Parathyroid adenoma (tissue), 2 donors: ENCODE results near the gene FAM83D.

Experiments
- H2AFZ ChIP-seq: fragments of 300-600 bp; sonication (generic); one replicate; pipeline ENCODE4 v1.7.0; 2017; ENCODE audit warnings: antibody characterized with exemption, mild to moderate bottlenecking
- H3K27ac ChIP-seq: fragments of 300-600 bp; sonication (generic); one replicate; pipeline ENCODE4 v1.7.0; 2017
- H3K27me3 ChIP-seq: fragments of 300-600 bp; sonication (generic); one replicate; pipeline ENCODE4 v1.7.0; 2017; ENCODE audit warnings: low read length; ENCODE audit not compliant: control insufficient read depth, insufficient read depth
- H3K36me3 ChIP-seq: fragments of 300-600 bp; sonication (generic); one replicate; pipeline ENCODE4 v1.7.0; 2017; ENCODE audit warnings: low read length; ENCODE audit not compliant: control insufficient read depth, insufficient read depth
- H3K4me1 ChIP-seq: fragments of 300-600 bp; sonication (generic); one replicate; pipeline ENCODE4 v1.7.0; 2017; ENCODE audit warnings: control low read depth
- H3K4me2 ChIP-seq: fragments of 300-600 bp; sonication (generic); one replicate; pipeline ENCODE4 v1.7.0; 2017; ENCODE audit warnings: low read length
- H3K4me3 ChIP-seq: fragments of 300-600 bp; sonication (generic); one replicate; pipeline ENCODE4 v1.7.0; 2017; ENCODE audit warnings: low read depth, low read length
- H3K79me2 ChIP-seq: fragments of 300-600 bp; sonication (generic); one replicate; pipeline ENCODE4 v1.7.0; 2017; ENCODE audit warnings: control low read depth
- H3K9ac ChIP-seq: fragments of 300-600 bp; sonication (generic); one replicate; pipeline ENCODE4 v1.7.0; 2017; ENCODE audit warnings: mild to moderate bottlenecking
- H3K9me3 ChIP-seq: fragments of 300-600 bp; sonication (generic); one replicate; pipeline ENCODE4 v1.7.0; 2017; ENCODE audit warnings: low read length; ENCODE audit not compliant: control insufficient read depth
- CTCF ChIP-seq: fragments of 300-600 bp; sonication (generic); IDR thresholded peaks from one replicate; pipeline ENCODE4 v1.7.0; 2017; ENCODE audit warnings: antibody characterized with exemption, mild to moderate bottlenecking
- donor health status: primary hyperparathyroidism.

The FAM83D gene

GRCh38 chr20:38915355-38915754 is 10.9 kb upstream of the FAM83D start:
- Histone ChIP-seq H3K4me1 (no peaks in the 10 kb centered on the region), H3K36me3 (no peaks in the 10 kb centered on the region), H3K27ac (no peak overlapping the region), H3K4me2 (no peak overlapping the region), H3K4me3 (no peak overlapping the region), H3K27me3 (no peaks in the 10 kb centered on the region), H2AFZ (no peak overlapping the region), H3K9me3 (no peaks in the 10 kb centered on the region), H3K79me2 (no peaks in the 10 kb centered on the region), H3K9ac (no peak overlapping the region)
- TF ChIP-seq CTCF, result no peak

DNA sequence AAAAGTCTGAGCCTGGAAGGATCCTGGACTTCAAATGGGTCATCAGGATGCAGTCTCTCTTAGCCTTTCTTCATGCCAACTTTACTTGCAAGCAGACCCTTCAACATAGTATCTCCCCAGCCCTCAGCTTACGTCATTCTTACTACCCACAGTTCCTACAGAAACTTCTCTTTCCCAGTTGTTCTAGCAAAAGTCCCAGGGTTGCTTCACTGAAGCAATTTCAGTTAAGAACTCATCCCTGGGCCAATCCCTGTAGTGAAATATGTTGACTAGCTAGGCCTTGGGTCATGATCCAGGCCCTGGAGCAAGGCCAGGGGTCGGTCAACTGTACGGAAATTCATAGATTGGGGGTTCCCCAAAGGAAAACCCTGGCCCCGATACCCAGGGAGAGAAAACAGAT is 8.6 kb upstream of the FAM83D start:
- H3K4me1 ChIP-seq, result no peaks in the 10 kb centered on the region
- TF ChIP-seq CTCF, result no peak
- no peaks in the 10 kb centered on the region for H3K9me3 ChIP-seq
- H3K27me3 ChIP-seq, result no peaks in the 10 kb centered on the region
- H3K4me3 ChIP-seq, result no peak overlapping the region
- H3K36me3 ChIP-seq, result no peaks in the 10 kb centered on the region
- H3K9ac ChIP-seq, result no peak overlapping the region
- no peak overlapping the region for H3K4me2 ChIP-seq
- no peak overlapping the region for H2AFZ ChIP-seq
- H3K27ac ChIP-seq, result no peak overlapping the region
- H3K79me2 ChIP-seq, result no peaks in the 10 kb centered on the region

- no peaks in the 10 kb centered on the region for H3K4me1 ChIP-seq
- no peaks in the 10 kb centered on the region for H3K36me3 ChIP-seq
- no peak overlapping the region for H3K4me2 ChIP-seq
- no peaks in the 10 kb centered on the region for H3K79me2 ChIP-seq
- no peaks in the 10 kb centered on the region for H3K9me3 ChIP-seq
- no peaks in the 10 kb centered on the region for H3K27me3 ChIP-seq
- H3K9ac ChIP-seq, result no peak overlapping the region
- H2AFZ ChIP-seq, result no peak overlapping the region
- TF ChIP-seq CTCF, result no peak
- no peak overlapping the region for H3K27ac ChIP-seq
- no peak overlapping the region for H3K4me3 ChIP-seq
Measured at GRCh38 chr20:38918172-38918571, 8.0 kb upstream of the FAM83D start.

DNA sequence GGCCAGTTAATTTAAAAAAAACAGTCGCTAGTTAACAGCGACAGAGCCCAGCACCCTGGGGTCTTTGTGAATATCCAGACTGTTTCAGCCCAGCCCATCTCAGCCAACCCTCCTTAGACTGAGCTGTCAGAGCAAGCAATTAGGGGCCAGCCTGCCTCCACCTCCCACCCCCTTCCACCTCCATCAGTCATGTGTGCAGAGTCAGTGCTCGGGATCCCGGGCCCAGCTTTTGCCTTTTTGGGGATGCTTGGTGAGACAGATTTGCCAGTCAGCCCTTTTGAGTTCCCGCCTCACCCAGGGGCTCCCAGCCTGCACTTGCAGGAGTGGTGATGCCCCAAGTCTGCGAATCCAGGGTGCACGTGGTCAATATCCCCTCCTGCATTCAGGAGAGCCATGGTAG is 6.5 kb upstream of the FAM83D start:
- Histone ChIP-seq H3K27me3 (no peaks in the 10 kb centered on the region), H3K27ac (no peak overlapping the region), H2AFZ (no peak overlapping the region), H3K4me3 (no peak overlapping the region), H3K9me3 (no peaks in the 10 kb centered on the region), H3K4me1 (no peaks in the 10 kb centered on the region), H3K4me2 (no peak overlapping the region), H3K36me3 (no peaks in the 10 kb centered on the region), H3K79me2 (no peaks in the 10 kb centered on the region), H3K9ac (no peak overlapping the region)
- TF ChIP-seq CTCF, result no peak

DNA sequence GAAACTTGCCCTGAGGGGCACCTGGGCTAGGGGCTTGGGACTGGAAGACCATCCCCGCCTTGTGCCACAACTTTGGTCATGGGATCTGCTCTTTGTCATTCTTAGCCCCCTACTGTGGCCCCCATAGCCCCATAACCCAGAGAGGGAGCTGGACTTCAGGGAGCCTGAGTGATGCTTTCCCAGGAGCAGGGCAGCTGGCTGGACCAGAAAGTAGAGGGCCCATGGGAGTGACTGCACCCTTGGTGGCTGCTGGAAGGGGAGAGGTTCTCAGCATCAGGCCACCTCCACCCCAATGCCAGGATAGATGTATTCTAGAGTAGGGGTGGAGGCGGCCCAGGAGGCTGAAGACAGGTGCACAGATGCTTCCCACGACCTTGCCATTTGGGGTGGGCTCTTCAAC is 5.8 kb upstream of the FAM83D start:
- H2AFZ ChIP-seq, result no peak overlapping the region
- TF ChIP-seq CTCF, result no peak
- no peak overlapping the region for H3K4me3 ChIP-seq
- no peaks in the 10 kb centered on the region for H3K27me3 ChIP-seq
- no peak overlapping the region for H3K9ac ChIP-seq
- no peaks in the 10 kb centered on the region for H3K79me2 ChIP-seq
- H3K4me2 ChIP-seq, result no peak overlapping the region
- no peak overlapping the region for H3K27ac ChIP-seq
- no peaks in the 10 kb centered on the region for H3K9me3 ChIP-seq
- H3K36me3 ChIP-seq, result no peaks in the 10 kb centered on the region
- H3K4me1 ChIP-seq, result no peaks in the 10 kb centered on the region
